GM21723 (cell line): Measurements from ENCODE around the gene SRC.
"Not testable (repeated sequence)": the region's sequence is repeated elsewhere in the genome, so short reads cannot be mapped to it uniquely, and the experiment has no call there.

ENCODE experiments used
- ATAC-seq: cut with Tn5 transposase; IDR thresholded peaks from one replicate; pipeline ENCODE4 v1.9.1; 2021; ENCODE audit warnings: mild to moderate bottlenecking, moderate library complexity; ENCODE audit not compliant: unreplicated experiment

The SRC gene

GRCh38 chr20:37335642-37336368 lies 10.1 kb upstream of the SRC start:
- peak; percentile 21 for ATAC-seq

DNA sequence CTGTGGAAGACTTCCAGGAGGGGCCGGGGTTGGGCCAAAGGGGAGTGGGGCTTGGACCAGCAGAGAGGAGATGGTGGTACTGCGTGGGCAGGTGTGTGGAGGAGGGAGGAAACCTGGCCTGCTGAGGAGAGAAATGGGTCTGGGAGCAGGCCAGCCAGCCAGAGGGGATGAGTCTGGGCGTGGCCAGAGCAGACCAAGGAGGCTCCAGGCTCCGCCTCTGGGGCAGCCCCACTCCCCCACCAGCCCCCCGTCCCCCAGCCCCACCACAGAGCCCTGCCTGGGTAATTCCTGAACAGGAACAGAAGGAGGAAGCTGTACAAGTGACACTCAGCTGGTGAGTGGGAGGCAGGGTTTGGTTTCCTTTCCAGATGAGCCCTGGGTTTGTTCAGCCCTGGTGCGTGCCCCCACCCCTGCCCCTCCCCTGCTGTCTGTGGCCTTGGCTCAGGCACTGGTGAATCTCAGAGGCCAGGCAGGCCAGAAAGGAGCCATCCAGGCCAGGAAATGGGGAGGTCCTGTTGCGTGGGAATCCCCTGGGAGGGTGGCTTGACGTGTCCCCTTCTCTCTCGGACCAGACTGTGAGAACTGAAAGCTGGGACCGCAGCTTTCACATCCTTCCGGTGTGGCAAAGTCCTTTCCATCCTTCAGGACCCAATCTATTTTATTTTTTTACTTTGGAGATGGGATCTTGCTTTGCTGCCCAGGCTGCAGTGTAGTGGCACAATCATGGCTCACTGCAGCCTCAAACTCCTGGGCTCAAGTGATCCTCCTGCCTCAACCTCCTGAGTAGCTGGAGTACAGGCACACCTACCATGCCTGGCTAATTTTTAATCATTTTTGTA lies 9.4 kb upstream of the SRC start:
- peak; percentile 59 for ATAC-seq

DNA sequence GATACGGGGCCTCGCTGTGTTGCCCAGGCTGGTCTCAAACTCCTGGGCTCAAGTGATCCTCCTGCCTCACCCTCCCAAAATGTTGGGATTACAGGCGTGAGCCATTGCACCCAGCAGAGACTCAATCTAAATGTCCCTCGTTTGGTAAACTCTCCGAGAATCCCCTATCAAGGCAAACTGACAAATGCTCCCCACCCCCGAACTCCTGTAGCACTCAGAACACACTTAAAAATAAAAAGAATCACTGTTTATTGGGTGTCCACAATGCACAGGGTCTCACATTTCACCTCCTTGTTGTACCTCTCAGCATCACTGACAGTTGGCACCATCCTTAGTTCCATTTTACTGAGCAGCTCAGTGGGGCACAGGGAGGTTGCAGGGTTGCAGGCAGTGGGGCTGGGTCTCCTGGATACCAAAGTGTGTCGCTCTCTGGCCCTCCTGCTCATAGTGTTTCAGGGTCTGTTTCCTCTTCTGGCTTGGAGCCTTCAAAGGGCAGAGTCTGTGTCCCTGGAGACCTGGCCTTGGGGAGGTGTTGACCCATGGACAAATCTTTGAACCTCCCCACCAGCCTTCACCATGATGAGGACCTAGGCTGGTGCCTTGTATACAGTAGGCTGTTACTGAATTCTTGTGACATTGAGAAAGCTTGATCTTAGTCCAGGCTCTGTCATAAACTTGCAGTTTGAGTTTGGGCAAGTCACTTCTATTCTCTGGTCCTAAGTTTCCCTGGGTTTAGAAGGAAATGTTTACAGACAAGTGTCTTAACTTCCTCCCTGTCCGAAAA lies 8.5 kb upstream of the SRC start:
- no peak for ATAC-seq

DNA sequence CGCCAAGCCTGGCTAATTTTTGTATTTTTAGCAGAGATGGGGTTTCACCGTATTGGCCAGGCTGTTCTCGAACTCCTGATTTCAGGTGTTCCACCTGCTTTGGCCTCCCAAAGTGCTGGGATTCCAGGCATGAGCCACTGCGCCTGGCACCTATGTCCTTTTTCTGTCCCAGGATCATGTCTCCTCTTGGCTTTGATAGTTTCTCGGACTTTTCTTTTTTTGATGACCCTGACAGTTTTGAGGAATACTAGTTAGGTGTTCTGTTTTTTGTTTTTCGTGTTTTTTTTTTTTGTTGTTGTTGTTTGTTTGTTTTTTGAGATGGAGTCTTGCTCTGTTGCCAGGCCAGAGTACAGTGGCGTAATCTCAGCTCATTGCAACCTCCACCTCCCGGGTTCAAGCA lies 7.6 kb upstream of the SRC start:
- ATAC-seq: not testable (repeated sequence)

DNA sequence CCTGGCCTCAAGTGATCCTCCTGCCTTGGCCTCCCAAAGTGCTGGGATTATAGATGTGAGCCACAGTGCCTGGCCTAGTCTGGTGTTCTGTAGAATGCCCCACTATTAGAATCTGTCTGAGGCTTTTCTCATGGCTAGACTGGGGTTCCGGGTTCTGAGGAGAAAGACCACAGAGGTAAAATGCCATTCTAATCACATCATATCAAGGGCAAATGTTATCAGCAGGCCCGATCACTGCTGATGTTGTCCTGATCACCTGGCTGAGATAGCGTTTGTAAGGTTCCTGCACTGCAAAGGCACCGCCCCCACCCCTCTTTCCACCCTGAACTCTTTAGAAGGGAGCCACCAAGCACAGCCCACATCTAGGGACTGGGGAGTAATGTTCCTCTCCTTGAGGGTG lies 6.7 kb upstream of the SRC start:
- ATAC-seq: no peak

GRCh38 chr20:37339764-37340109 lies 6.2 kb upstream of the SRC start:
- ATAC-seq: not testable (repeated sequence)

GRCh38 chr20:37340998-37341397 lies 4.9 kb upstream of the SRC start:
- ATAC-seq: no peak

- no peak for ATAC-seq
These were observed 4.3 kb upstream of the SRC start for GRCh38 chr20:37341632-37342031.

GRCh38 chr20:37342231-37343177 lies 3.4 kb upstream of the SRC start:
- ATAC-seq: no peak

DNA sequence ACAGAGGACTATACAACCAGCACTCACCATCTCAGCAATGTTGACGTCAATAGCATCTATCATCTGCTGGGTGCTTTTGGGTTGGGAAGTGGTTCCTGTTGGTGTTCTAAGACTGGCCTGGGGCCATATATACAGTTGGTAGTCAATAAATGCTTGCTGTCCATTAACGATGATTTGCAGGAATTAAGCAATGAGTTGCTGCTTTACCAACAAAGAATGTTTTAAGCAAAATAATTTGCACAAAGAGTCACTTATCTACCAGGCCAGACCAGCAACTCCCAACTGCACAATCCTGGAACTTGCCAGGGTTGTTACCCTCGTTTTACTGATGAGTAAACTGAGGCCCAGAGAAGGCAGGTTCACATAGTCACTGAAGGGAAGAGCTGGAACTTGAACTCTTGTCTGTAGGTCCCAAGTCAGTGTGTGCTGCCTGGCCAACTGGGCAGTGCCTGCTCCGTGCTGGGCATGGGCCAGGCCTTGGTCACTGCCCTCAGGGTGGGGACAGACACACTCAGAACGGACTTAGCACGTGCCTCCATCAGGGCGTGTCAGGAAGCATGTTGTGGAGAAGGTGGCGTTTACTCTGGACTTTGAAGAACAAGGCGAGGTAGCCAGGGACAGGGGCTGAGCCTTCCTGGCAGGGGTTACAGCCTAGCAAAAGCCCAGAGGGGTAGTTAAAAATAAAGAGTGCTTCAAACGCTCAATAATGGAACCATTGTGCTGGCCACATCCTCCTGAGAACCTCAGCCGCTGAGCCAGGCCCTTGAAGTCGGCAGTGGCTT lies 2.5 kb upstream of the SRC start:
- ATAC-seq: no peak

- ATAC-seq: no peak
These were observed 2.0 kb upstream of the SRC start for GRCh38 chr20:37343994-37344355.

GRCh38 chr20:37344506-37345338 lies 1.2 kb upstream of the SRC start:
- ATAC-seq: no peak

DNA sequence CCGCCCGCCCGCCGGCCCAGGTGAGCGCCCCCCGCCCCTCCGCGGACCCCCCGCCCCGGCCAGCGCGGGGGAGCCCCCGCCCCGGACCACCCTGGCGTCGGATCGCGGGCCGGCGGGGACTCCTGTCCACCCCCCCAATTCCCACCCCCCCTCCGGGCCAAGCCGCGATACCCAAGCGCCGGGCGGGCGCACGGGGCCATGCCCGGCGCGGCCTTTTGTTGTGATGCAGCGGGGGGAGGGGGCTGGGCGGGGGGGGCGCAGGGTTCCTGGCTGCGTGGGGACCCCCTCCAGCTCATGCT lies 245 bp downstream of the SRC start:
- ATAC-seq: no peak

DNA sequence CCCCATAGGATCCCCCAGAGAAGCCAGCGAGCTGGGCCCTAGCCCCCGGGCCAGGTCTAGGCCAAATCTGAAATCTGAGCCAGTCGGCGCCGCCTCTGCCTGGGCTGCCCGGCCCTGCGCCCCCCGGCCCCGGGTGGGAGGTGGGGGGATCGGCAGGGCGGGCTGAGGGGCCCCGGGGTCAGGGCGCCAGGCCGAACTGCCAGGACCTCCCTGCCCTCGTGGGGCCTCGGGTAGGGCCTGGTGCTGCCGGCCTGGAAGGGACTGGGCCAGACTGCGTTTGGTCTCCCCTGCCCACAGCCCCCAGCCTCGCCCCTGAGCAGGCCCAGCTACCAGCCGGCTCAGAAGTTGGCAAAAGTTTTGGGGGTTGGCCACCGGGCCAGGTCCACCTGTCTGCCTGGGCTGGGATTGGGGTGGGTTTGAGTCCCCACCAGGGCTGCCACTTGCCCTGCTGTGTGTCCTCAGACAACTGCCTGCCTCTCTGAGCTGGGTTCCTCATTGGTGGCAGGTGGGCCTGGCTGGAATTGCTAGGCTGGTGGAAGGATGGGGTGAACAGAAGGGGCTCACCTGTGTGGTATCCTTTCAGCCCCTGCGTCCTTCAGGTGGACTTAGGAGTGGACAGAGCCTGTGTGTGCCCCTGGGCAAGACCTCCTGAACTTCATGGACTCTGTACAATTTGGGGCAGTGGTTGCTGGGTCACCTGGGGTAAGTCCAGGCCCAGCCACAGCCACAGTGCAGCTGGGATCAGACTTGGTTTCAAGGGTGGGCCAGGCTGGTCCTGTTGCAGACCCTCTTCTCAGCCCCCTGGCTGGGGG lies 801 bp downstream of the SRC start:
- ATAC-seq: no peak

- ATAC-seq: no peak
These were observed 1.4 kb downstream of the SRC start for GRCh38 chr20:37347347-37347823.

DNA sequence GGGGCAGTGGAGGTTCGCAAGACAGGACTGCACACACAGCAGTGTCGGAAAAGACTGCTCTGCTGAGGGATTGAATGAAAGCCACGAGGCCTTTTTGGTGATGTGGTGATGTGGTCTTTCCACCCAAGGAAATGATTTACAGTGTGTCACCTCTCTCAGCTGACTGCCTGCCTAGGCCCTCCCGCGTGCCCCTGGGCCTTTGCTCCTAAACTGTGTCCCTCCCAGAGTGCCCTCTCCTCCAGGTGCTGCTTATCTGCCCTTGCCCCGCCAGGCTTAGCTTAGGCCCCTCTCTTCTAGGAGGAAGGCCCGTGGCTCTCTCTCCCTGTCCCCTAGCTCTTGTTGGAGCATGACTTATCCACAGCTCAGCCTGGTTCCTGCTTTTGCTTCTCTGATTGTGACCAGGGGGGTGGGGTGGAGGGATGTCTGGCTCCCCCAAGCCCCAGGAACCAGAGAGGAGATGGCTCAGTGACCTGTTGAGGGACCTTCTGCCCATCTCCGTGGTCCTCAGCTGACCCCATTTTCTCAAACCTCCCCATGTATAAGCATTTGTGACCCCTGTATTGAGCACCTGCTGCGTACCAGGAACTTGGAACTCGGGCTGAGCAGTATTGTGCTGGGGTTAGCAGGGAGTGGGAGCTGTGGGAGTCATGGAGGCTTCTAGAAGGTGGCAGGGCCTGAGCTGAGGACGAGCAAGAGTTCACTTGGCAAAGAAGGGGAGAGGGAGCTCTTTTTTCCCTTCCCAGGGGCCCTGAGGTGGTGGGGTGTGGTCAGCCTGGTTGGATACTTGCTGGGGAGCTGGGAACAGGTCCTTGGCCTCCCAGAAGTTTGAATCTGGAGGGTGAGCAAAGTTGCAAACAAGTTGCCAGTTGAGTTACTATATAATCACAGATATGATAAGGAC lies 2.2 kb downstream of the SRC start:
- no peak for ATAC-seq
